Aorta (tissue), 5 donors: ENCODE results near the gene ZFAND3. TPM values are rescaled to one million over a fixed set of nuclear protein-coding genes. Genes with fewer than 3 reads are reported as not detected.

ENCODE experiments used
- ATAC-seq: fragments of 200-7000 bp; cut with Tn5 transposase; one replicate; pipeline ENCODE4 v1.9.1; 2022; ENCODE audit warnings: moderate library complexity; ENCODE audit not compliant: low FRiP score
- DNase-seq, 2 donors: peaks; one replicate each; pipeline ENCODE4 v3.0.0-alpha.2; 2020
- H3K27ac ChIP-seq, 2 donors: one replicate each; pipeline ENCODE4 v1.5.1; 2013; ENCODE audit warnings: low read length in 2 of 2, mild to moderate bottlenecking in 2 of 2, moderate library complexity in 2 of 2, control low read depth in 1 of 2, inconsistent platforms in 1 of 2, low read depth in 1 of 2
- H3K27me3 ChIP-seq, 2 donors: one replicate each; pipeline ENCODE4 v1.6.1; 2013; ENCODE audit warnings: control low read depth in 1 of 2, low read length in 1 of 2, mild to moderate bottlenecking in 1 of 2, moderate library complexity in 1 of 2; ENCODE audit not compliant: insufficient read depth in 2 of 2, control insufficient read depth in 1 of 2
- H3K36me3 ChIP-seq, 2 donors: one replicate each; pipeline ENCODE4 v1.6.1; 2013; ENCODE audit warnings: control low read depth in 1 of 2, low read length in 1 of 2, mild to moderate bottlenecking in 1 of 2; ENCODE audit not compliant: insufficient read depth in 2 of 2, control insufficient read depth in 1 of 2
- H3K4me1 ChIP-seq, 2 donors: one replicate each; pipeline ENCODE4 v1.6.1; 2013; ENCODE audit warnings: low read length in 2 of 2, control low read depth in 1 of 2, mild to moderate bottlenecking in 1 of 2, moderate library complexity in 1 of 2; ENCODE audit not compliant: insufficient read depth in 2 of 2, control insufficient read depth in 1 of 2
- H3K4me3 ChIP-seq, 2 donors: one replicate each; pipeline ENCODE4 v1.5.1; 2013; ENCODE audit warnings: low read length in 2 of 2, control low read depth in 1 of 2, mild to moderate bottlenecking in 1 of 2
- H3K9me3 ChIP-seq: one replicate; pipeline ENCODE4 v1.6.1; 2013; ENCODE audit warnings: mild to moderate bottlenecking, low read length; ENCODE audit not compliant: control insufficient read depth
- WGBS, 2 donors: extraction: QIAGEN DNeasy Blood & Tissue Kit; methylation state at CpG; one replicate each; pipeline ENCODE4 v1.1.7; 2013; 5-methylcytosine and 5-hydroxymethylcytosine counted together
- intact Hi-C, 2 donors: fragments of 100-400 bp; cut with DNase I; formaldehyde crosslinking; loops; one replicate each; pipeline versions ENCODE4 v1.14.2 to v1.15.0; 2022
- polyA plus RNA-seq, 2 donors: library from polyadenylated mRNA; stranded (reverse); fragments of 200-250 nt; gene quantifications; one replicate each; pipeline ENCODE4 v1.2.3, GENCODE V29; 2013
- total RNA-seq, 2 donors: library from RNA; stranded (reverse); fragmentation: NEBNext Ultra II Directional; extraction: Animal tissue kit (Norgen Biotek cat#: 25700); gene quantifications; one replicate each; pipeline ENCODE4 v1.2.1, GENCODE V29; 2021
- donor health status: healthy with polysubstance abuse.
- donor health status: Bipolar disorder and iron deficiency.
- donor health status: DM: no; HTN: no; CAD: no.
- donor health status: DM: no; HTN: no; CAD: no.
- donor health status: DM: yes; HTN: yes; CAD: no.

The ZFAND3 gene
- total and polyA plus RNA-seq, 4 donors, result 29.6 to 86.0 (median 65.1) TPM

DNA sequence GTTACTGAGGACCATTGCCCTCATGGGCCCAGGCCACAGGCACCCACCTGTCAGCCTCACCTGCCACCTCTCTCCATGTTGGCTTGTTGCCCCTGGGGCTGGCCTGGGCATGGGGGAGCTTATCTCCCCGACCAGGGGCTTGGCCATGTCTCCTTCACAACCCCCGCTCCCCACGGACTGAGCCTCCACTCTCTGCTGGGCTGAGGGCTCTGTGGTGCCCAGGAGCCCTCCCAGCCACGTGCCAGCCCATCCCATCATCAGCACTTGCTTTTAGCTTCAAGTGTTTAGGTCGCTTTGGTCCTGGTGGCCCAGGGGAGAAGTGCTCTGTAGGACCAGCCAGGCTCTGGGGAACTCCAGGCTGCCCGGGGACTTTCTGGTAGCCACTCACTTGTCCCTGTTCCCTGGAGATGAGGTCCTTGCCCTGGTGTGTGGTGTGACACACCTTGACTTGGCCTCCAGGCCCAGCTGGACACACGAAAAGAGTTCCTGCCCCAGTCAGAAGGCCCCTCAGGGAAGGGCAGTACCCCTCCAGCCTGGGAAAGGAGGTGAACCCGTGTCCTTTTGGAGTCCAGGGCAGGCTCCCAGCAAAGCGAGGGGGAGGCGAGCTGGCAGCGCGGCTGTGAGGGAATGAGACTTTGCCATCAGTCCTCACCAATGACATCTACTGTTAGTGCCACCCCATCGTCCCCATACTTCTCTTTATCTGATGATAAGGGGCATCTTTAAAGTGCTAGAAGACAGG lies 352.6 kb downstream of the ZFAND3 start:
- intact Hi-C loops, result no loop called here
- H3K4me1 ChIP-seq, result no peaks in the 10 kb centered on the region
- ATAC-seq (no peak), DNase-seq (peak in 1 of 2 donors; percentile 59)
- H3K36me3 ChIP-seq, result no peaks in the 10 kb centered on the region
- no peak overlapping the region for H3K27ac ChIP-seq
- WGBS, 2 donors, result 82 to 85% methylated on average over 13 of the region's 13 CpGs
- H3K27me3 ChIP-seq, result no peaks in the 10 kb centered on the region
- H3K9me3 ChIP-seq, result no peaks in the 10 kb centered on the region
- H3K4me3 ChIP-seq, result no peak overlapping the region

DNA sequence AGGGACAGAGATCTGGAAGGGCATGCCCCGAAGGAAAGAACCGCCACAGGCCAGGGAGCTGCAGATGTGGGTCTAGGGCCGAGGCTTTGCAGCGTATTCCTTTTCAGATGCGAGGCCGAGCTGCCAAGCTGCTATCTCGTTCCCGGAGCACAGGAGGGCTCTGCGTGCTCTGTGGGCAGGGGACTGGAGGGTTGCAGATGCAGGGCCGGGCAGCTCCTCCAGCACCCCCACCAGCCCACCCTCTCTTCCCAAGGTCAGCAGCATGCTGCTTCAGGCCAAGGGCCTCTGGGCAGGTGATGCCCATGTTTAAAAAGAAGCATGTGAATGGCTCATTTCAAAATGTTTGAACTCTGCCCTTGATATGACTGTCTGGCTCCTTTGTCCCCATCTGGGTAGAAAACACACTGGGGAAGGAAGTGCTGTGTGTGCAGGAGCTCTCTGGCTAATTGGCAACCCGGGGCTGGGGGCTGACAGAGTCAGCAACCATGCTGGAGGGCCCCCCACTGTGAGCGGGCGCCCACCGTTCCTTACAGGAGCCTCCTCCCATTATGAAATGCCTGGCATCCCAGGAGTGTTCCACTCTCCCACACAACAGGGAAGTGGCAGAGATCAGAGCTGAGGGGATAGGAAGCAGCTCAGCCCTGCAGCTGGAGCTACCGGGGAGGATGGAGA lies 353.3 kb downstream of the ZFAND3 start:
- no peak overlapping the region for H3K4me3 ChIP-seq
- H3K36me3 ChIP-seq, result no peaks in the 10 kb centered on the region
- intact Hi-C loops, result no loop called here
- 77 to 80% methylated on average over 15 of the region's 15 CpGs for WGBS, 2 donors
- DNase-seq (peak in 1 of 2 donors; percentile 70), ATAC-seq (no peak)
- H3K27me3 ChIP-seq, result no peaks in the 10 kb centered on the region
- no peak overlapping the region for H3K27ac ChIP-seq
- H3K4me1 ChIP-seq, result no peaks in the 10 kb centered on the region
- H3K9me3 ChIP-seq, result no peaks in the 10 kb centered on the region

DNA sequence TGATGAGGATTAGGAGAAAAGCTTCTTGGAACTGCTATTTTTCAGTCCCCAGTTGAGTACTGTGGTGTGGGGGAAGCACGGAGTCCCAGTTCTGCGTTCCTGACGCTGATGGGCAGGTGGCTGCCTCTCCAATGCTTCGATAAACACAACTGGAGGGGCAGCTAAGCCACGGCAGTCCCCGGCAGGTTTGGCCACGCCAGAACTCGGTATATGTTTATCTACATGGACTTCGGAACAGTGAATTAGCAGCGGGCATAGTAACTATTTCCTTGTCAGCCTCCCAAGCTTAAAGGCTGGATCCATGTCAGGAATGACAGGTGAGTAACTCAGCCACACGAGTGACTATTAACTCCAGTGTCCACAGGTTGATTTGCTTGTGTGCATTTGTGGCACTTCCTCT lies 354.4 kb downstream of the ZFAND3 start:
- WGBS, 2 donors, result 86 to 90% methylated on average over 11 of the region's 11 CpGs

GRCh38 chr6:38174315-38174714 lies 354.8 kb downstream of the ZFAND3 start:
- Histone ChIP-seq H3K9me3 (no peaks in the 10 kb centered on the region), H3K36me3 (no peaks in the 10 kb centered on the region), H3K27ac (no peak overlapping the region), H3K4me3 (no peak overlapping the region), H3K4me1 (no peaks in the 10 kb centered on the region), H3K27me3 (no peaks in the 10 kb centered on the region)
- ATAC-seq (no peak), DNase-seq (no peak)
- WGBS, 2 donors, result 94 to 96% methylated on average over 8 of the region's 8 CpGs
- intact Hi-C loops, result no loop called here

More for the DNA sequence above, 354.4 kb downstream of the ZFAND3 start:
- Histone ChIP-seq H3K36me3 (no peaks in the 10 kb centered on the region), H3K27ac (no peak overlapping the region), H3K27me3 (no peaks in the 10 kb centered on the region), H3K4me1 (no peaks in the 10 kb centered on the region), H3K9me3 (no peaks in the 10 kb centered on the region), H3K4me3 (no peak overlapping the region)
- no peak for DNase-seq
- ATAC-seq, result no peak
- intact Hi-C loops, result no loop called here

DNA sequence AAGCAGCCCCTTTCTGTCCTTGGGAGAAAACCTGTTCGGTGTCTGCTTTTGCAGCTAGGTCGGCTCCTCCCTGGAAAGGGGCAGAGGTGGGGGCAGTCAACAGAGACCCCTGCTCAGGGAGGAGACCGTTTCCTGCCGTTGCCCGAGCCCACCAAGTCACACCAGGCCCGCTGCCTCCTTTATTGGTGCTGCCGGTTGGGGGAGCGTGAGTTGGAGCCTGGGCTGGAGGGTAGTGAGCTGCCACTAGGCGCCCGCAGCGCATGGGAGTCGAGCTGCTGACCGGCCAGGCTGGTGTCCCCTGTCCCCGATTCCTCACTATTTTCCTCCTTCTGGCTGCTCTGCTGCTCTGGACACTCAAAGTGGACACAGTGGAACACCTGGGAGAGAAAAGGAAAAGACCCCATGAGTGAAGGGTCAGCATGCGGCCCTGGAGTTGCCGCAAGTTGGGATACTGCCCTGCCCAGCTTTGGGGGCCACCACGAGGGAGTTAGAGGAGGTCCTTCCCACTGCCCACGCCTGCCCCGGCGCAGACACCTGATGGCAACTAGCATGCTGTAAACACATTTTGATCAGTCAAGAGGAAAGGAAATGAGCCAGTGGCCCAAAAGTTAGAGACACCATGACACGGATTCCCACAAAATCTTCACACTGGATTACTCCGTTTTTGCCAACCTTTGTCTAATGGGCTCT lies 355.4 kb downstream of the ZFAND3 start:
- H3K27ac ChIP-seq, result no peak overlapping the region
- H3K4me3 ChIP-seq, result no peak overlapping the region
- no peak for ATAC-seq
- no peaks in the 10 kb centered on the region for H3K27me3 ChIP-seq
- H3K9me3 ChIP-seq, result no peaks in the 10 kb centered on the region
- H3K4me1 ChIP-seq, result no peaks in the 10 kb centered on the region
- 94 to 95% methylated on average over 22 of the region's 22 CpGs for WGBS, 2 donors
- H3K36me3 ChIP-seq, result no peaks in the 10 kb centered on the region
- intact Hi-C loops, result no loop called here
- DNase-seq, result no peak

GRCh38 chr6:38175786-38176185 lies 356.3 kb downstream of the ZFAND3 start:
- H3K4me1 ChIP-seq, result no peaks in the 10 kb centered on the region
- H3K9me3 ChIP-seq, result no peaks in the 10 kb centered on the region
- no peak overlapping the region for H3K4me3 ChIP-seq
- ATAC-seq, result no peak
- peak in 1 of 2 donors; percentile 71 for DNase-seq
- no peaks in the 10 kb centered on the region for H3K27me3 ChIP-seq
- WGBS, 2 donors, result 93 to 95% methylated on average over 11 of the region's 11 CpGs
- intact Hi-C loops, result no loop called here
- H3K36me3 ChIP-seq, result no peaks in the 10 kb centered on the region
- H3K27ac ChIP-seq, result no peak overlapping the region

DNA sequence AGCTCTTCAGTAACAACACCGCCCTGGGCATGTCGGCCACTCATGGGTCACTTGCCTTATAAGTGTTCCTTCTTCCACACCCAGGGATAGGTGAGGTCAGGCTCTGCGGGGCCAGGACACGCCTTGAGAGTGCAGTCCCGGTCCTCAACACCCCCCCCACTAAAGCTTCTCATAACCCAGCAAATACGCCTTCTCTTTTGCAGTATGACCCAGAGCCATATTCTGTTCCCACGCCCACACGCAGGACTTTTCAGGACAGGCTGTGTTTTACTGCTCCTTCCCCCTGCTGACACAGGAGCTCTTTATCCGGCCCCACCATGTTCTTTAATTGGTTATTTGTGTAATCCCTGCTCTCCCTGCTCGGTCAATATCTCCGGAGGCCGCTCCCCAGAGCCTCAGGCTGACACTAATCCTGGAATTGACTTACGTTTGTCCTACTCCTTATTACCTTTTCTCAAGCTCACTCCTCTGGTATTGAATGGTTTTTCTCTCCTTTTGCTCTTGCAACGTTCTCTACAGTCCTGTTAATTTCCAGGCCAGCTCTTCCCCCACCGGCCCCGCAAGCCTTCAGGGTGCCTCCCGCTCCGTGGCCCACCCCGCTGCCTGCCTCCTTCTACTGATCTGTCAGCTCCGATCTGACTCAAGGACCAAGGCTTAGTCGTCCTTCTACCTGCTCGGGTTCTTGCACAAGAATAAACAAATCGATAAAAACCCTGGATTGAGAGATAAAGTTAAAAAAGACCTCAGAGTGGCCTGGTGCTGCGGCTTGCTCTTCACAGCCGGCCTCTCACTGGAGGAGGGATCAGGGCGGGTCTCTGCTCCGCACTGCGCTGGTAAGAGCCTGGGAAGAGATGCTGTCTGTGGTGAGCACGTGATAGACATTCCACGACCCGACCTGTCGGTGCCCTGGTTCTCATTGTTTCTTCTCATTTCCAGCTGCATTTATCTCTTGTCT lies 357.5 kb downstream of the ZFAND3 start:
- no peaks in the 10 kb centered on the region for H3K36me3 ChIP-seq
- H3K4me1 ChIP-seq, result no peaks in the 10 kb centered on the region
- no peaks in the 10 kb centered on the region for H3K27me3 ChIP-seq
- intact Hi-C loops, result no loop called here
- H3K27ac ChIP-seq, result no peak overlapping the region
- no peak overlapping the region for H3K4me3 ChIP-seq
- DNase-seq (peak in 1 of 2 donors; percentile 51), ATAC-seq (no peak)
- H3K9me3 ChIP-seq, result no peaks in the 10 kb centered on the region
- 75% methylated on average over 32 of the region's 32 CpGs for WGBS, 2 donors

DNA sequence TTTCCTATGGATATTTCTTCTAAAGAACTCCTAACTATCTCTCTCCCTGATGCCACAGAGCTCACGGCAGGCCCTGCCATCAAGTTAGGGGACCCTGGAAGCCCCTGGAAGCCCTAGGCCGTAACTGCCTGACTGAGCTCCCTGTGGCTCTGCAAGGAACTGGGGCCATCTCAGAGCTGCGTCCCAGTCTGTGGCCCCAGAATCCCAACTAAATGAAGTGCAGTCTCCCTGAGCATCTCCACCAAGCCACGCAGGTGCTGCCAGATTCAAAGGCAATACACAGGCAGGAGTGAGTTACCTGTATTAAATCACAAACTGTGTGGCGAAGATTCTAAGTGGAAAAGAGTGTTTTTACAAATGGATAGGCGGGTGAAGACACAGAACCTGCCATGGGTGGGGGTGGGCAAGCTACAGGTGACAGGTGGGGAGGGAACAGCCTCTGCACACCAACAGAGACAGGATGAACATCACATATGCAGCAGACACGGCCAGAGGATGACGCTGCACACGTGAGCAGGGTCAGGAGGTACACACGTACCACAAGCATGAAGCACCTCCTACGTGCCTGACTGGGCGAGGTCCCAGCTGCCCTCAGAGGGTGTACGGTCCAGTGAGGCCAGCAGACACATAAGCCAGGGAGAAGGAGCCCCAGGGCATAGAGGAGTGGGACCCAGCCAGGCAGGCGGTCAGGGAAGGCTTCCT lies 358.5 kb downstream of the ZFAND3 start:
- no peaks in the 10 kb centered on the region for H3K4me1 ChIP-seq
- WGBS, 2 donors, result 85 to 93% methylated on average over 14 of the region's 14 CpGs
- H3K4me3 ChIP-seq, result no peak overlapping the region
- ATAC-seq (no peak), DNase-seq (peak in 1 of 2 donors; percentile 68)
- no peak overlapping the region for H3K27ac ChIP-seq
- no peaks in the 10 kb centered on the region for H3K27me3 ChIP-seq
- H3K36me3 ChIP-seq, result no peaks in the 10 kb centered on the region
- no peaks in the 10 kb centered on the region for H3K9me3 ChIP-seq
- intact Hi-C loops, result no loop called here
